Skeletal muscle tissue (tissue), 4 donors: ENCODE measurements around the gene CD164. TPM values are rescaled to one million over a fixed set of nuclear protein-coding genes. Genes with fewer than 3 reads are reported as not detected.
"Not testable (repeated sequence)": the region's sequence is repeated elsewhere in the genome, so short reads cannot be mapped to it uniquely, and the experiment has no call there.

ENCODE experiments used
- H3K27ac ChIP-seq: one replicate; pipeline ENCODE4 v1.7.0; 2013; ENCODE audit warnings: mild to moderate bottlenecking, low read depth, low read length, inconsistent platforms
- H3K27me3 ChIP-seq, 3 donors: one replicate each; pipeline ENCODE4 v1.7.0; 2013; ENCODE audit warnings: low read length in 3 of 3; ENCODE audit not compliant: control insufficient read depth in 3 of 3, insufficient read depth in 3 of 3
- H3K36me3 ChIP-seq, 3 donors: one replicate each; pipeline ENCODE4 v1.7.0; 2013; ENCODE audit warnings: low read length in 3 of 3; ENCODE audit not compliant: control insufficient read depth in 3 of 3, insufficient read depth in 3 of 3
- H3K4me1 ChIP-seq, 3 donors: one replicate each; pipeline ENCODE4 v1.7.0; 2013; ENCODE audit warnings: low read length in 3 of 3, mild to moderate bottlenecking in 3 of 3; ENCODE audit not compliant: control insufficient read depth in 3 of 3, insufficient read depth in 3 of 3
- H3K4me3 ChIP-seq, 3 donors: one replicate each; pipeline ENCODE4 v1.7.0; 2013; ENCODE audit warnings: low read length in 3 of 3
- H3K9ac ChIP-seq, 3 donors: one replicate each; pipeline ENCODE4 v1.7.0; 2013; ENCODE audit warnings: low read length in 3 of 3, mild to moderate bottlenecking in 3 of 3, moderate library complexity in 2 of 3, low read depth in 1 of 3
- H3K9me3 ChIP-seq, 3 donors: one replicate each; pipeline ENCODE4 v1.7.0; 2013; ENCODE audit warnings: low read length in 3 of 3; ENCODE audit not compliant: control insufficient read depth in 3 of 3
- total RNA-seq: library from RNA; depleted of rRNA; stranded (reverse); fragments of >200 nt; gene quantifications from one replicate; pipeline ENCODE4 v1.2.3, GENCODE V29; 2014
- donor health status: Osteomylitis.

The CD164 gene
- total RNA-seq, 1 donor from 2014 or later = 160 TPM

DNA sequence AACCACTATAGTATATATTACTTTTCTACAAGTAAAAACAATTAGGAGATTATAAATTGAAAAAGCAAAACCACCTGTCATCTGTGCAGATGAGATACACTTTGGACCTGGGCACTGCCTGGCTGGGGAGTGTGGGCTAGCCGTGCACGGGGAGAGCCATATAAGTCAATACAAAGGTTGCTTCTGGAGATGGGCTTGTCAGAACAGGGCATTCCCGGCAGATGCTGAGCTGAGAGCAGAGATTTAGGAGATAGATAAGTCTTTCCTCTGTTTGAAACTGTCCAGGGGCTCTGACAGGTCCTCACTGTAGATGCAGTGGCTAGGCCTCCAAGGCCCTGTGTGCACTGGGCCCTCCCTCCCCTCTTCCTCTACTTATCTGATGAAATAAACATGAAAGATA is 34.5 kb downstream of the CD164 start:
- no peaks in the 10 kb centered on the region for H3K27me3 ChIP-seq
- H3K27ac ChIP-seq = no peak overlapping the region
- H3K36me3 ChIP-seq = peaks cover 0 to 5% (median 0%) of the 10 kb centered on the region in 3 donors
- no peaks in the 10 kb centered on the region for H3K9me3 ChIP-seq
- H3K4me1 ChIP-seq = peaks cover 7 to 22% (median 14%) of the 10 kb centered on the region in 3 donors
- no peak overlapping the region for H3K4me3 ChIP-seq
- H3K9ac ChIP-seq = no peak overlapping the region

DNA sequence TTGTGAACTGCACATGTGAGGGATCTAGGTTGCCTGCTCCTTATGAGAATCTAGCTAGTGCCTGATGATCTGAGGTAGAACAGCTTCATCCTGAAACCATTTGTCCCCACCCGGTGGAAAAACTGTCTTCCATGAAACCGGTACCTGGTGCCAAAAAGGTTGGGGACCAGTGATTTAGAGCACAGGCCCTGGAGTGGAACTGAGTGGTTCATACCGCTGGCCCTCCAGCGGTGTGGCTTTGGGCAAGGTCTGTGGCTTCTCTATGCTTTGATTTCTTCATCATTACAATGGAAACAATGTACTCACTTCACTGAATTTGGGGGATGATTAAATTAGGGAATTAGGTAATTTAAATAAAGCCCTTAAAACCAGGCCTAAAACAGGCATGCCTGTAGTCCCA is 36.3 kb downstream of the CD164 start:
- Histone ChIP-seq H3K9ac (no peak overlapping the region), H3K36me3 (peaks cover 0 to 3% (median 0%) of the 10 kb centered on the region in 3 donors), H3K27ac (no peak overlapping the region), H3K4me1 (peaks cover 11 to 17% (median 16%) of the 10 kb centered on the region in 3 donors), H3K4me3 (no peak overlapping the region), H3K27me3 (no peaks in the 10 kb centered on the region), H3K9me3 (no peaks in the 10 kb centered on the region)

DNA sequence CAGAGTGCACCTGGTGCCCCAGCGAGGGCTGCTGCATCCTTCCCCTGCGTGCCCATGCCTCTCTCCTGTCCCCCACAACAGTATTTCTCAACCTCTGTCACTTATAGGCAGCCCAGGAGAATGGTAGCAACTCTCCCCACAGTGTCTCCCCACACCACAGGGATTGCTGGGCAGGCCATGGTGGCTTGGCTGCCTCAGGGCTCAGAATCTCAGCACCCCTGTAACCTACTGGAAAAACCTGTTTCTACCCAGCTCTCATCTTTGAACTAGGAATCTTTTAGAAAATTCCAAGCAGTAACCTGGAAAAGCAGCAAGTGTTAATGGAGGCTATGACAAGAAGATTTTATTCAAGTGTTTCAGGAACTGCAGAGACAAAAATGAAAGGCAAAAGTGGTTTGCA is 38.0 kb downstream of the CD164 start:
- peaks cover 7 to 16% (median 11%) of the 10 kb centered on the region in 3 donors for H3K4me1 ChIP-seq
- no peaks in the 10 kb centered on the region for H3K9me3 ChIP-seq
- H3K4me3 ChIP-seq = no peak overlapping the region
- no peaks in the 10 kb centered on the region for H3K27me3 ChIP-seq
- H3K9ac ChIP-seq = no peak overlapping the region
- peaks cover 0 to 3% (median 0%) of the 10 kb centered on the region in 3 donors for H3K36me3 ChIP-seq
- no peak overlapping the region for H3K27ac ChIP-seq

DNA sequence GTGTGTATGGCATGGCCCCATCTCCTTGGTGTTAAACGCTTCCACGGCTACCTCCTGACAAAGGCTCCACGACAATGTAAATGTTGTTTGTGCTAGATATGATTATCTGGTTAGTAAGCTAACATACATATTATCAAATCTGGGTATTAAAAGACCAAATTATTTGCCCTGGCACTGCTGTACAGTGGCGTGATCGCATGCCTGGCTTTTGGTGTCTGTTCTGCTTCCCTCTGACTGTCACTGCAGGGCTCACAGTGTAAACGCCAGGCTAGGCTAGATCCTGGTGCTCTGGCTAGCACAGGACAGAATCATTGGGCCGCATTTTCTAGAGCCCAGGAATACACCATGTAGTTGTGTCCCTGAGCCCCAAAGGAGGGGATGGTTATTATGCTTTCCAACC is 38.7 kb downstream of the CD164 start:
- H3K9ac ChIP-seq = no peak overlapping the region
- no peaks in the 10 kb centered on the region for H3K27me3 ChIP-seq
- no peak overlapping the region for H3K4me3 ChIP-seq
- H3K4me1 ChIP-seq = peaks cover 7 to 15% (median 11%) of the 10 kb centered on the region in 3 donors
- no peak overlapping the region for H3K27ac ChIP-seq
- H3K36me3 ChIP-seq = peaks cover 0 to 3% (median 0%) of the 10 kb centered on the region in 3 donors
- H3K9me3 ChIP-seq = no peaks in the 10 kb centered on the region

DNA sequence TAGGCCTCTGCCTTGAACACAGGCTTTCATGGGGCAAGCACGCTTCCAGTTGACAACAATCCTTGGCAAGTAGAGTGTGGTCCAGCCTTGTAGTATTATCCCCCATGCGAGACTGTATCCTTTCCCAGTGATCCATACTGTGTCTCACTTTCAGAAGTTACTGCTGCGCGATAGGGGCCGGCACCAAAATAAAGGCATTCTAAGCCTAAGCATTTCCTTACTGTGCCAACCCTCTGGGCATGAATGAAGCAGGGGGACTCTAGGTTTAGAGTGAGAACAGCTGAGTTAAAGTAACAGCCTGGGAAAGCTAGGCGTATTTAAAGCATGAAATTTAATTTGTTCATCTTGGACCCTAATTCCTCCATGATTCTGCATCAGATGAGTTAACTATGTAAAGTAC is 39.4 kb downstream of the CD164 start:
- no peak overlapping the region for H3K4me3 ChIP-seq
- no peaks in the 10 kb centered on the region for H3K9me3 ChIP-seq
- H3K36me3 ChIP-seq = peaks cover 0 to 3% (median 0%) of the 10 kb centered on the region in 3 donors
- H3K9ac ChIP-seq = no peak overlapping the region
- peaks cover 7 to 15% (median 11%) of the 10 kb centered on the region in 3 donors for H3K4me1 ChIP-seq
- no peaks in the 10 kb centered on the region for H3K27me3 ChIP-seq
- no peak overlapping the region for H3K27ac ChIP-seq

DNA sequence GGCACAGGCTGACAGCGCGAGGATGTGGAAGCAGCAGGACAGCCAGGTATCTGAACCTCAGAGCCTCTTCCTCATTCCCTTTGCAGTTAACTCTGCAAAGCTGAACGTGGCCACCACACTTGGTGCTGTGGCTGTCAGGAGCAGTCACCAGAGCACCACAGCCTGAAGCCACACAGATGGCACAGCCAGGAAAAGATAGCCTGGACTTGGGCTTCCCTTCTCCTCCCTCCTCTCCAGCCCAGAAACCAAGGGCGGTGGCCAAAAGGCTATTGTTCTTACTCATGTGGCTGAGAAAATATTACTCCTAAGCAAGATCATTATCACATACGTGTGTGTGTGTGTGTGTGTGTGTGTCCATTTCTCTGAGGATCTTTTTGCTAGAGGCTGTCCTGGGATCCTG is 39.8 kb downstream of the CD164 start:
- H3K36me3 ChIP-seq = peaks cover 0 to 3% (median 0%) of the 10 kb centered on the region in 3 donors
- no peaks in the 10 kb centered on the region for H3K27me3 ChIP-seq
- no peaks in the 10 kb centered on the region for H3K9me3 ChIP-seq
- H3K27ac ChIP-seq = no peak overlapping the region
- peaks cover 7 to 15% (median 11%) of the 10 kb centered on the region in 3 donors for H3K4me1 ChIP-seq
- H3K4me3 ChIP-seq = no peak overlapping the region
- H3K9ac ChIP-seq = no peak overlapping the region

DNA sequence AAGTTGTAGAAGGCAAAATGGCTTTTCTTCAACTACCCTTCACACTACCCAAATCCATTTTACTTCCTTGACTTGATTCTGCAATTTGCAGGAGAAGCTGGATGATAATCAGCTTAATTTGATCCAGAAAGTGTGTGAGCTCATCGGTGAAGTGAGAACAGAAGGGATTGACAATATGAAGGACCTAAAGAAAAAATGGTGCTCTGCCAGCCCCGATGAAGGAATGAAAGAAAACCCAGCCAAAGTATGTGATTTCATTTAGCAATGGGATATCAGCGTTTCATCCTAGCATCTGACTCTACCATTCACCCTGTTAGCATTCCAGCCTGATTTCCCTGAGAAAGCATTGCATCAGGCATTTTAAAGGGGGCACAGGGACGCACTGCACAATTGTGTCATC is 41.5 kb downstream of the CD164 start:
- Histone ChIP-seq H3K9ac (no peak overlapping the region), H3K27ac (no peak overlapping the region), H3K27me3 (no peaks in the 10 kb centered on the region), H3K36me3 (peaks cover 0 to 3% (median 0%) of the 10 kb centered on the region in 3 donors), H3K4me1 (peaks cover 7 to 18% (median 15%) of the 10 kb centered on the region in 3 donors), H3K9me3 (no peaks in the 10 kb centered on the region), H3K4me3 (no peak overlapping the region)

DNA sequence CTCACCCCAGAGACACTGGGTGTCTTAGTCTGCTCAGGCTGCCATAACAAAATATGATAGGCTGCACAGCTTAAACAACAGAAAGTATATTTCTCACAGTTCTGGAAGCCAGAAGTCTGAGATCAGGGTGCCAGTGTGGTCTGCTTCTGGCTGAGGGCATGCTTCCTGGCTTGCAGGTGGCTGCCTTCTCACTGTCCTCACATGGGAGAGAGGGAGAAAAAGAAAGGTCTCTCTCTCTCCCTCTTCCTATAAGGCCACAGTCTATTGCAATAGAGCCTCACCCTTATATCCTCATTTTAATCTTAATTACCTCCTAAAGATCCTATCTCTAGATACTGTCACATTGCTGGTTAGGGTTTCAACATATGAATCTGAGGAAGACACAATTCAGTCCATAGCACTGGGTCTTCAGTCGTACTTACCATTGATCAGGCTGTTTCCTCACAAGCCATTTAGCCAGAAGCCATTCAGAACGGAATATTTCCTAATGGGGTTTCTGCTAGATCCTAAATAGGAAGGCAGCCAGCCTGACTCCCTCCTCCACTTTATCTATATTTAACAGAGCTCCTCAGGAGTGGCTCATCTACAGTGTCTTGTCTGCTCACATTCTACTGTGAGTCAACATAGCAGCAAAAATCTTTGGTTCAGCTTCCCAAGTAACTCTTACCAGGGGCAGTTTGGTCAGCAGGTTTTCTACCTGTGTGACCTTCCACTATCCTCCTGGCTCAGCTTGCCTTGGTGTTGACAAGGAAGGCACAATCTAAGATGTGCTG is 42.2 kb downstream of the CD164 start:
- Histone ChIP-seq H3K27ac (no peak overlapping the region), H3K9ac (no peak overlapping the region), H3K9me3 (no peaks in the 10 kb centered on the region), H3K4me1 (peaks cover 7 to 18% (median 15%) of the 10 kb centered on the region in 3 donors), H3K36me3 (peaks cover 0 to 3% (median 0%) of the 10 kb centered on the region in 3 donors), H3K4me3 (no peak overlapping the region), H3K27me3 (no peaks in the 10 kb centered on the region)

DNA sequence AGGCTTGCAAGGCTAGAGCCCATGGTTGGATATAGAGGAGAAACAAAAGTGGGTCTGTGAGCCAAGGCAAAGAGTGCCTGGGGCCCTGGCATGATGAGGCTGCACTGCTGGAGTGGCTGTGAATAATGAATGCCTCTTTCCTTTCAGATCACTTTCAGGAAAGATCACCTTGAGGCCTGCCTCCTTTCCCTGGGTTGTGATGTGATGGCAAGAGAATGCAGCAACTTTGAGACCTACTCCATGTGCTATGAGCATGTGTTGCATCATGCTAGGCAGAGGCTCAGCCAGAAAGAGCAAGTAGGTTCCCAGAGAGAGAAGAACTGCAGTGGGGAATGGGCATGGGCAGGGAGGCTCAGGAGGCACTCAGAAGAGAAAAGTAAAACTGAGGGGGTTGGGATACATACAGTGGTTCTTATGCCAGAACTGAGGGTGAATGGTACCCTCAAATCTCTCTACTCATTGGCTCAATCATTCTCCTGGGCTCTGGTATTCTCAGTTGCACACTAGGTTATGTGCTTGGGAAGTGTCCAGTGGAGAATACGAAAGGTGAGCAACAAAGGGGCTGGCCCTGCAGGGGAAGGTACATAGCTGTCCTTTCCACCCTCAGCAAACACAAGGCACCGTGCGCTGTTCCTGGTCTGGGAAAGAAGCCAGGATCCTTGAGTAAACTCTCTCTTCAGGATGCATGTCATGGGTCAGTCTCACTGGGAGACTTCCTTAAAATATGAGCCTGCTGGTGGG is 45.9 kb downstream of the CD164 start:
- peaks cover 7 to 16% (median 15%) of the 10 kb centered on the region in 3 donors for H3K4me1 ChIP-seq
- no peak overlapping the region for H3K27ac ChIP-seq
- peaks cover 0 to 1% (median 0%) of the 10 kb centered on the region in 3 donors for H3K36me3 ChIP-seq
- no peaks in the 10 kb centered on the region for H3K9me3 ChIP-seq
- no peak overlapping the region for H3K4me3 ChIP-seq
- no peak overlapping the region for H3K9ac ChIP-seq
- no peaks in the 10 kb centered on the region for H3K27me3 ChIP-seq

DNA sequence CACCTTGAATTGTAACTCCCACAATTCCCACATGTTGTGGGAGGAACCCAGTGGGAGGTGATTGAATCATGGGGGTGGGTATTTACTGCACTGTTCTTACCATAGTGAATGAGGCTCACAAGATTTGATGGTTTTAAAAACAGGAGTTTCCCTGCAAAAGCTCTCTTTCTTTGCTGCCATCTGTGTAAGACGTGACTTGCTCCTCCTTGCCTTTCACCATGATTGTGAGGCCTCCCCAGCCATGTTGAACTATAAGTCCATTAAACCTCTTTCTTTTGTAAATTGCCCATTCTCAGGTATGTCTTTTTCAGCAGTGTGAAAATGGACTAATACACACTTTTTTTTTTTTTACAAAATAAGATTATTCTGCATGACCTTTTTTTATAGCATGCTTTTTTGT is 48.4 kb downstream of the CD164 start:
- H3K4me1 ChIP-seq, H3K27me3 ChIP-seq, H3K4me3 ChIP-seq, H3K9ac ChIP-seq, H3K27ac ChIP-seq, H3K36me3 ChIP-seq, H3K9me3 ChIP-seq: not testable (repeated sequence)
